Testis (tissue), 2 donors: ENCODE measurements around the gene RGS9.

Source experiments
- CTCF ChIP-seq, 3 experiments: fragments of 450-650 bp in 2 of 3; fragments of 200-600 bp in 1 of 3; sonication (generic) in 1 of 3; IDR thresholded peaks; one replicate each; pipeline ENCODE4 v1.5.1; 2016 to 2019; ENCODE audit warnings: antibody characterized with exemption in 3 of 3, mild to moderate bottlenecking in 2 of 3, moderate library complexity in 1 of 3
- POLR2A ChIP-seq: fragments of 450-650 bp; IDR thresholded peaks from one replicate; pipeline ENCODE4 v1.6.1; 2017; ENCODE audit warnings: antibody characterized with exemption, mild to moderate bottlenecking, moderate library complexity

- TF ChIP-seq POLR2A = no peak
- TF ChIP-seq CTCF (IDR thresholded peaks at IDR 0.05) = no peak
Measured at GRCh38 chr17:65173284-65173793, 36.2 kb downstream of the RGS9 start.
